Urothelium cell line (cell line): ENCODE measurements around the gene CFB.
"Not testable (repeated sequence)": the region's sequence is repeated elsewhere in the genome, so short reads cannot be mapped to it uniquely, and the experiment has no call there.

Source experiments
- DNase-seq: peaks from one replicate; pipeline ENCODE4 v3.0.0; 2011; ENCODE audit warnings: low spot score, mixed read lengths
- FAIRE-seq: peaks from 2 replicates; lab custom pipeline; 2011; peaks lifted over from hg19 to GRCh38; lab: Jason Lieb, UNC

The CFB gene

GRCh38 chr6:31969712-31970603 lies 24.1 kb downstream of the CFB start:
- FAIRE-seq (no peak), DNase-seq (no peak)

DNA sequence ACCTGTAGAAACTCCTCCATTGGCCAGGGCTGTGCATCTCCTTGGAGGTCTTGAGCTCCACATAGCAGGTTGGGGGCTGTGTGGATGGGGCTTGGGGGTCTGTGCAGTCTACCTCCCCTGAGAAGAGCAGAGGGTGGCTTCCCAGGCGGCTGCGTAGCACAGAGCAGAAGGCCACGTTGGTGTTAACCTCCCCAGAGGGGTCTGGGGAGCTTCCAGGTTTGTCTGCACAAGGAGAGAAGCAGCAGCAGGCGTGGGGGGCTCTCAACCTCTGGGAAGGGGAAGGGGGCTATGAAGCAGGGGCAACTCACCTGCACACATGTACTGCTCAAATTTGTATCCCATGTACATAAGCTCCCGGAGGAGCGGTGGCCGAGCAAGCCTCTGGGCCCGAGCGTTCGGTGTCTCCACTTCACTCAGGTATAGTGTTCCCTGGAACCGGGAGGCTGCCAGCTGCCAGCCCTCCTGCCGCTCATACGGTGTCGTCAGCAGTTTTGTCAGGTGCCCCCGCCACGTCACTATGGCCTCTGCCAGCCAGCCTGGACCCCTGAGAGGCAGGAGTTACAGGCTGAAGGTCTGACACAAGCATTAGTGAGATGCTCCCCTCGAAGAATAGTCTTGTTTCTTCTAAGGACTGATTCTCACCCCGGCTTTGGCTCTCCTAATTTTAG lies 24.8 kb downstream of the CFB start:
- FAIRE-seq (no peak), DNase-seq (no peak)

GRCh38 chr6:31971279-31971992 lies 25.5 kb downstream of the CFB start:
- peak; percentile 31 for DNase-seq
- FAIRE-seq = no peak

DNA sequence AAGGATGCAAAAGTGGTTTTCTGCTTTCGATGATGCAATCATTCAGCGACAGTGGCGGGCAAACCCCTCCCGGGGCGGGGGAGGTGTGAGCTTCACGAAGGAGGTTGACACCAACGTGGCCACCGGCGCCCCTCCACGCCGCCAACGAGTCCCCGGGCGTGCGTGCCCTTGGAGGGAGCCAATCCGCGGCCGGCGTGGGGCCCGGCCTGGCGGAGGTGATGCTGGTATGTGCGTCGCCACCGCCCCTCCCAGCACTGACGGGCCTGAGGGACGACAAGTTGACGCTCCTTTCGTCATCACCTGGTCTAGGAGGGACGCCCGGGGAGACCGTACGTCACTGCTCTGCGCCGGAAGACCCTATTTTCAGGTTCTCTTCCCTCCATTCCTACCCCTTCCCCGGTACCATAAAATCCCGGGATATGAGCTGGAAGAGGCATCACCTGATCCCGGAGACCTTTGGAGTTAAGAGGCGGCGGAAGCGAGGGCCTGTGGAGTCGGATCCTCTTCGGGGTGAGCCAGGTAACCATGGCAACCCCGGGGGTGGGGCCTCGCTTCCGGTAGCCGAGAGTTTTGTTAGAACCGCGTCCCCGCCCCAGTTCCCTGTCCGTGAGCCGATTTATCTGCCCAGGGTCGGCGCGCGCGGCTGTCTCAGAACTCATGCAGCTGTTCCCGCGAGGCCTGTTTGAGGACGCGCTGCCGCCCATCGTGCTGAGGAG lies 26.3 kb downstream of the CFB start, which contains the start of gene DXO:
DXO (minus strand) TSS at position 146 of the 716 bp plus-strand sequence. CDS start 463 bp downstream, outside the sequence.
- peak; percentile 98 for DNase-seq
- FAIRE-seq = peak; percentile 86

DNA sequence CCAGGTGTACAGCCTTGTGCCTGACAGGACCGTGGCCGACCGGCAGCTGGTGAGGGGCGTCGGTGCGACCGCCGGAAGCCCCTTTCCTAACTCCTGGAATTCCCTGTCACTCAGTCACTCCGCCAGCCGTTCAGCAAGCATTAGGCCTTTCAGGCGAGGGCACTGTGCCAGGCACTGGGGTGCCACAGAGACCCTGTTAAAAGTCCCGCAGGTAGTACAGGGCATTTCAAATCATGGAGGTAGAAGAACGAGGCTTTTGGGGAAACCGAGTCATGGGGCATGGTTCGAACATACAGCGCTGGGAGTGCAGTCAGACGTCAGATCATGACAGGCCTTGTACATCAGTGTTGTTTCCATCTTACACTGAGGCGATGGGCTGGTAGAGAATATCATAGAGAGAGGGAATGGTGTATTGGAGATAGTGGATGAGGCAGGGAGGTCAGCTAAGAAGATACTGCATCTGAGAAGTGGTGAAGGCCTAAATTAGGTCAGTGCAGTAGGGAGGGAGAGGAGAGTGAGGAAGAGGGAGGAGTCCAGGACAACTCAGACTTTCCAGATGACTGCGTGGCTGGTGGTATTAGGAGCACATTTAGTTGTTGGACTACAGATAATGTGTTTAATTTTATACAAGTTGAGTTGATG lies 26.9 kb downstream of the CFB start:
- DNase-seq (no peak), FAIRE-seq (no peak)

GRCh38 chr6:31976065-31976464 lies 30.2 kb downstream of the CFB start:
- not testable (repeated sequence) for DNase-seq, FAIRE-seq

GRCh38 chr6:31977816-31978431 lies 32.0 kb downstream of the CFB start:
- no peak for FAIRE-seq
- no peak for DNase-seq

GRCh38 chr6:31978831-31979230 lies 32.9 kb downstream of the CFB start:
- no peak for FAIRE-seq
- DNase-seq = no peak

- DNase-seq (no peak), FAIRE-seq (no peak)
These were observed 33.5 kb downstream of the CFB start for GRCh38 chr6:31979238-31979898.

GRCh38 chr6:31980195-31980876 lies 34.4 kb downstream of the CFB start:
- FAIRE-seq, DNase-seq: not testable (repeated sequence)

DNA sequence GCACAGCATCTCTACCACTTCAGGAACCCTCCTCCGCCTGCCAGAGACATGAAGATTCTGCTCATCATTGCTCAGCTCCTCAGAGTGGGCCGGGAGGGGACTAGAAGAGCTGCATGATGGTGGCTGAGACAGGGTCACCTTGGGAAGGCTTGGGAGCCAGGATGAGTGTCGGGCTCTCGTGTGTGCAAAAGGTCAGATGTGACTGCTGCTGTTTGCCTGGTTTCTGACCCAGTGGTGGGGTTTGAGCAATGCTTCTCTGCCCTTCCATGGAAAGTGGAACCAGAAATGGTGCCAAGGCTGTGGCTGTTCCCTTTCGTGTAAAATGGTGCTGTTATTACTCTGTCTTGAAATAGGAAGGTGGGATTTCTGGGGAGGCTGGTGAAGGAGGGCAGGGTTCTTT lies 35.1 kb downstream of the CFB start:
- DNase-seq, FAIRE-seq: not testable (repeated sequence)

GRCh38 chr6:31981744-31982143 lies 35.8 kb downstream of the CFB start, which contains the start of gene C4A:
TSS of gene C4A (plus strand) at chr6:31982057. CDS start at chr6:31982108, 51 bp downstream.
- not testable (repeated sequence) for DNase-seq, FAIRE-seq

DNA sequence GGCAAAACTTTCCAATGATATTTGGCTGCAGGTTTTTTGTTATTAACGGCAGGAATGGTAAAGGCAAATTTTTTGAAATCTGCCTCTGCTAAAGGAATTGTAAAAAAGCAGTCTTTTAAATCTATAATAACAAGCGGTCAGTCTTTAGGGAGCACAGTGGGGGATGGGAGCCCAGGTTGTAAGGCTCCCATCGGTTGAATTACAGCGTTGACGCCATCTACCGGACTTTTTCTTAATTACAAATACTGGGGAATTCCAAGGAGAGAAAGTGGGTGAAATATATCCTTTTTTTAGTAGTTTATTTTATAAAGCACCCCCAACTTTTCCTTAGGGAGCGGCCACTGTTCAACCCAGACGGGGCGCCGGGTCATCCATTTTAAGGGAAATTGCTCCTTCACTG lies 43.5 kb downstream of the CFB start:
- DNase-seq, FAIRE-seq: not testable (repeated sequence)

DNA sequence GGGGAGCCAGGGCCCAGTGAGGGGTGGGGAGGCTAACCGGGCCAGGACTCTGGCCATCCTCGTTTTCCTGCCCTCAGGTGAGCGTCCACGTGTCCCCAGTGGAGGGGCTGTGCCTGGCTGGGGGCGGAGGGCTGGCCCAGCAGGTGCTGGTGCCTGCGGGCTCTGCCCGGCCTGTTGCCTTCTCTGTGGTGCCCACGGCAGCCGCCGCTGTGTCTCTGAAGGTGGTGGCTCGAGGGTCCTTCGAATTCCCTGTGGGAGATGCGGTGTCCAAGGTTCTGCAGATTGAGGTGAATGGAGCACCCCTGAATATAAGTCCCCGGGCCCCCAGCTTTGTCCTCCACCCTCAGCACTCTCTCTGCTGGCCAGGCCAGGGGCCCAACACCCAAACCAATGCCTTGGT lies 48.5 kb downstream of the CFB start:
- FAIRE-seq, DNase-seq: not testable (repeated sequence)

- not testable (repeated sequence) for FAIRE-seq, DNase-seq
These were observed 50.5 kb downstream of the CFB start for GRCh38 chr6:31996385-31996784.
